Pancreas (tissue), 10 donors: Measurements from ENCODE around the gene SMG1. TPM values are rescaled to one million over a fixed set of nuclear protein-coding genes. Genes with fewer than 3 reads are reported as not detected.

Source experiments
- ATAC-seq, 4 donors: fragments of 200-7000 bp; cut with Tn5 transposase; one replicate each; pipeline versions ENCODE4 v1.8.0 to v1.9.1; 2020; ENCODE audit warnings: mild to moderate bottlenecking in 4 of 4, moderate library complexity in 4 of 4
- DNase-seq, 6 donors: peaks; one replicate each; pipeline ENCODE4 v3.0.0-alpha.2; 2020
- FAIRE-seq: peaks from 2 replicates; lab custom pipeline; 2012; peaks lifted over from hg19 to GRCh38; lab: Jason Lieb, UNC
- H3K27ac ChIP-seq, 4 donors: fragments of 200-600 bp; sonication (generic); 1 replicate in 3 of 4; 2 replicates in 1 of 4; pipeline versions ENCODE4 v1.5.0 to v1.8.0; 2020
- H3K27me3 ChIP-seq, 4 donors: fragments of 200-600 bp; one replicate each; pipeline ENCODE4 v1.8.0; 2021
- H3K36me3 ChIP-seq, 3 donors: fragments of 200-600 bp; sonication (generic) in 1 of 3; one replicate each; pipeline versions ENCODE4 v1.5.0 to v1.8.0; 2020 to 2021
- H3K4me1 ChIP-seq, 3 donors: fragments of 200-600 bp; one replicate each; pipeline ENCODE4 v1.8.0; 2021
- H3K4me3 ChIP-seq, 4 donors: fragments of 200-600 bp; sonication (generic) in 2 of 4; one replicate each; pipeline versions ENCODE4 v1.5.0 to v1.8.0; 2020 to 2021
- H3K9me3 ChIP-seq, 4 donors: fragments of 200-600 bp; one replicate each; pipeline ENCODE4 v1.8.0; 2021
- WGBS, 2 donors: extraction: QIAGEN DNeasy Blood & Tissue Kit; methylation state at CpG; one replicate each; pipeline ENCODE4 v1.1.7; 2013; 5-methylcytosine and 5-hydroxymethylcytosine counted together
- intact Hi-C, 3 donors: fragments of 100-400 bp; cut with DNase I; formaldehyde crosslinking; loops; one replicate each; pipeline versions ENCODE4 v1.11.1 to v1.14.2; 2022
- polyA plus RNA-seq, 2 donors: library from polyadenylated mRNA; stranded (reverse); fragments of 200-250 nt; gene quantifications; one replicate each; pipeline ENCODE4 v1.2.3, GENCODE V29; 2013
- total RNA-seq, 6 donors: library from RNA; stranded (reverse); fragmentation: NEBNext Ultra II Directional in 4 of 6; extraction: Animal tissue kit (Norgen Biotek cat#: 25700) in 4 of 6; gene quantifications; one replicate each; pipeline versions ENCODE4 v1.2.1 to v1.2.4, GENCODE V29; 2021 to 2023
- TF ChIP-seq, protein P1 (sequence below), 4 donors: fragments of 200-600 bp; sonication (generic) in 3 of 4; IDR thresholded peaks; one replicate each; pipeline versions ENCODE4 v1.5.0 to v1.8.0; 2021; ENCODE audit warnings: antibody characterized with exemption in 4 of 4
- donor health status: healthy with polysubstance abuse.
- donor health status: DM: no; HTN: no; CAD: no; lungs with moderate emphysema.
- donor health status: DM: no; HTN: no; CAD: no.
- donor health status: control.
- donor health status: control.
- donor health status: Bipolar disorder and iron deficiency.
- donor health status: DM: yes; HTN: yes; CAD: no.
- donor health status: DM: no; HTN: no; CAD: no.
- donor health status: DM: no; HTN: no; CAD: no.
- donor health status: DM: yes; HTN: yes; CAD: no.

Gene SMG1
- total and polyA plus RNA-seq, 8 donors = 9.8 to 52.2 (median 27.5) TPM

- intact Hi-C loops = no loop called here
- TF ChIP-seq, protein P1, sequence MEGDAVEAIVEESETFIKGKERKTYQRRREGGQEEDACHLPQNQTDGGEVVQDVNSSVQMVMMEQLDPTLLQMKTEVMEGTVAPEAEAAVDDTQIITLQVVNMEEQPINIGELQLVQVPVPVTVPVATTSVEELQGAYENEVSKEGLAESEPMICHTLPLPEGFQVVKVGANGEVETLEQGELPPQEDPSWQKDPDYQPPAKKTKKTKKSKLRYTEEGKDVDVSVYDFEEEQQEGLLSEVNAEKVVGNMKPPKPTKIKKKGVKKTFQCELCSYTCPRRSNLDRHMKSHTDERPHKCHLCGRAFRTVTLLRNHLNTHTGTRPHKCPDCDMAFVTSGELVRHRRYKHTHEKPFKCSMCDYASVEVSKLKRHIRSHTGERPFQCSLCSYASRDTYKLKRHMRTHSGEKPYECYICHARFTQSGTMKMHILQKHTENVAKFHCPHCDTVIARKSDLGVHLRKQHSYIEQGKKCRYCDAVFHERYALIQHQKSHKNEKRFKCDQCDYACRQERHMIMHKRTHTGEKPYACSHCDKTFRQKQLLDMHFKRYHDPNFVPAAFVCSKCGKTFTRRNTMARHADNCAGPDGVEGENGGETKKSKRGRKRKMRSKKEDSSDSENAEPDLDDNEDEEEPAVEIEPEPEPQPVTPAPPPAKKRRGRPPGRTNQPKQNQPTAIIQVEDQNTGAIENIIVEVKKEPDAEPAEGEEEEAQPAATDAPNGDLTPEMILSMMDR (IDR thresholded peaks at IDR 0.05) = no peak
- ATAC-seq (no peak), FAIRE-seq (no peak), DNase-seq (no peak)
- no peaks in the 10 kb centered on the region for H3K4me1 ChIP-seq
- no peaks in the 10 kb centered on the region for H3K9me3 ChIP-seq
- H3K36me3 ChIP-seq = peaks cover 0 to 44% (median 17%) of the 10 kb centered on the region in 3 donors
- no peaks in the 10 kb centered on the region for H3K27me3 ChIP-seq
- H3K27ac ChIP-seq = no peak overlapping the region
- WGBS, 2 donors = 72 to 75% methylated on average over 3 of the region's 3 CpGs
- H3K4me3 ChIP-seq = no peak overlapping the region
These were observed 109.9 kb downstream of the SMG1 start for GRCh38 chr16:18816286-18816685.

DNA sequence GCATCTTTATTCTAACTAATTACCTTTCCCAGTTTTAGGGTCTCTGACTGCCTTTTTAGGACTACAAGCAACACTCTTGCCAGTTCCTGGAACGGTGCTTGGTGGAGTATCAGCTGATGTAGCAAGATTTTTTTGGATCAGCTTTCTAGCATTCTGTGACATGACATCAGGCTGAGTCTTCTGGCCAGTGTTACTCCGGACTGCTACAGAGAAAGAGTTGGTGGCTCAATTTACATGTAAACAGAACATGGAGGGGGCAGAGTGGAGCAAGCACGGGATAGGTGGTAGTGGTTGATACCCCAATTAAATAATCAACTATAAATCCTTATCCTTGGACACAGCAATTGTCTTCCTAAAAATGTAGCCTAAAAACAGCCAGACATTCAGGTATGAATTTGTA is 114.3 kb downstream of the SMG1 start:
- WGBS, 2 donors = 93 to 94% methylated on average over 3 of the region's 3 CpGs
- FAIRE-seq = no peak
- H3K4me1 ChIP-seq = no peaks in the 10 kb centered on the region
- no peak for DNase-seq
- ATAC-seq = no peak
- H3K36me3 ChIP-seq = peaks cover 0 to 50% (median 29%) of the 10 kb centered on the region in 3 donors
- intact Hi-C loops = no loop called here
- no peaks in the 10 kb centered on the region for H3K27me3 ChIP-seq
- no peak overlapping the region for H3K4me3 ChIP-seq
- no peaks in the 10 kb centered on the region for H3K9me3 ChIP-seq
- no peak overlapping the region for H3K27ac ChIP-seq
- TF ChIP-seq, protein P1 (IDR thresholded peaks at IDR 0.05) = no peak

- 94 to 97% methylated on average over 13 of the region's 13 CpGs for WGBS, 2 donors
- Histone ChIP-seq H3K9me3 (no peaks in the 10 kb centered on the region), H3K4me1 (no peaks in the 10 kb centered on the region), H3K36me3 (peaks cover 0 to 33% (median 26%) of the 10 kb centered on the region in 3 donors), H3K27ac (no peak overlapping the region), H3K27me3 (no peaks in the 10 kb centered on the region), H3K4me3 (no peak overlapping the region)
- FAIRE-seq = no peak
- TF ChIP-seq, protein P1 (IDR thresholded peaks at IDR 0.05) = no peak
- no peak for DNase-seq
- intact Hi-C loops = no loop called here
- no peak for ATAC-seq
These were observed 117.0 kb downstream of the SMG1 start for GRCh38 chr16:18809165-18809564.

GRCh38 chr16:18805257-18805773 is 120.9 kb downstream of the SMG1 start:
- TF ChIP-seq, protein P1 (IDR thresholded peaks at IDR 0.05) = no peak
- WGBS, 2 donors = 25 to 38% methylated on average over 2 of the region's 2 CpGs
- H3K4me1 ChIP-seq = peaks cover under 1 to 4% (median 4%) of the 10 kb centered on the region in 3 donors
- H3K4me3 ChIP-seq = no peak overlapping the region
- ATAC-seq (no peak), FAIRE-seq (no peak), DNase-seq (no peak)
- no peaks in the 10 kb centered on the region for H3K9me3 ChIP-seq
- intact Hi-C loops = no loop called here
- H3K27me3 ChIP-seq = no peaks in the 10 kb centered on the region
- H3K36me3 ChIP-seq = peaks cover 0 to 15% (median 13%) of the 10 kb centered on the region in 3 donors
- H3K27ac ChIP-seq = no peak overlapping the region

DNA sequence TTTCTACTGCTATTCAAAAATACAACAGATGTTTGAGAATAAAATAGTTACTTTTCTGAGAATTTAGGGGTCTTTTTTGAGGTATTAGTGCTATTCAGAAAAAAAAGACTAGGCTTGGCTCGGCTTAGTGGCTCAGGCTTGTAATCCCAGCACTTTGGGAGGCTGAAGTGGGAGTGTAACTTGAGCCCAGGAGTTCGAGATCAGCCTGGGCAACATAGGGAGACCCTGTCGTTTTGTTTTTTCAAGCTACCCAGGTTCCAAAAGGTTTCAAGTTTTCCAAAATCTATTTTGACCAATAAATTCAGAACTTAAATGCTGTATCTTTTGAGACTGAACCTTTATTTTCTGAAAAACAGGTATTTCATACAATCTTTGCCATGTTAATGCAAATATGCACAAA is 121.7 kb downstream of the SMG1 start:
- 66 to 78% methylated on average over 3 of the region's 3 CpGs for WGBS, 2 donors
- peaks cover 0 to 12% (median 11%) of the 10 kb centered on the region in 3 donors for H3K36me3 ChIP-seq
- ATAC-seq (no peak), FAIRE-seq (no peak), DNase-seq (no peak)
- intact Hi-C loops = no loop called here
- H3K27me3 ChIP-seq = no peaks in the 10 kb centered on the region
- TF ChIP-seq, protein P1 (IDR thresholded peaks at IDR 0.05) = no peak
- H3K4me3 ChIP-seq = no peak overlapping the region
- peaks cover 4 to 12% (median 7%) of the 10 kb centered on the region in 3 donors for H3K4me1 ChIP-seq
- H3K27ac ChIP-seq = no peak overlapping the region
- H3K9me3 ChIP-seq = no peaks in the 10 kb centered on the region
